ENCODE data around the gene TNFRSF19. TPM values are rescaled to one million over a fixed set of nuclear protein-coding genes. Genes with fewer than 3 reads are reported as not detected.
A peak's percentile ranks its signal among the peaks of the same experiment; 100 is the strongest.

Gene TNFRSF19
- total RNA-seq, 1 experiment from 2014 or later: 0.06 TPM

GRCh38 chr13:23618341-23618740, 48.1 kb downstream of the TNFRSF19 start:
- DNase-seq (ENCODE audit: low spot score): peak; percentile 41
- H3K9me3 ChIP-seq (ENCODE audit: low read depth, low read length, poor library complexity, severe bottlenecking): no peaks in the 10 kb centered on the region
- TF ChIP-seq CTCF (conservative IDR thresholded peaks at IDR 0.05; ENCODE audit: low read depth, low read length): no peak
- TF ChIP-seq EZH2 (IDR thresholded peaks at IDR 0.05; ENCODE audit: borderline replicate concordance, low read depth, low read length, poor library complexity, severe bottlenecking): no peak
- no TSS peak for BruUV-seq (replicated peaks)
- no peaks in the 10 kb centered on the region for H3K36me3 ChIP-seq (ENCODE audit: insufficient read depth, low read length, poor library complexity, severe bottlenecking)
- no peak overlapping the region for H3K4me3 ChIP-seq (ENCODE audit: low read depth, low read length, poor library complexity, severe bottlenecking)
- H3K4me1 ChIP-seq (ENCODE audit: insufficient read depth, low read length, poor library complexity, severe bottlenecking): no peaks in the 10 kb centered on the region
- ChIA-PET POLR2A (ENCODE audit: low non-redundant PET) (no interaction called here), CTCF (no interaction called here)
- no peaks in the 10 kb centered on the region for H3K27me3 ChIP-seq (replicated peaks; ENCODE audit: insufficient read depth, low read depth, low read length, poor library complexity)
- intact Hi-C loops (cut with micrococcal nuclease; ENCODE audit: unreplicated experiment): no loop called here
- H3K27ac ChIP-seq (ENCODE audit: low read depth, low read length, poor library complexity, severe bottlenecking): no peak overlapping the region

- Histone ChIP-seq H3K4me1 (ENCODE audit: insufficient read depth, low read length, poor library complexity, severe bottlenecking) (no peaks in the 10 kb centered on the region), H3K27ac (ENCODE audit: low read depth, low read length, poor library complexity, severe bottlenecking) (no peak overlapping the region), H3K27me3 (replicated peaks; ENCODE audit: insufficient read depth, low read depth, low read length, poor library complexity) (no peaks in the 10 kb centered on the region), H3K36me3 (ENCODE audit: insufficient read depth, low read length, poor library complexity, severe bottlenecking) (no peaks in the 10 kb centered on the region), H3K9me3 (ENCODE audit: low read depth, low read length, poor library complexity, severe bottlenecking) (no peaks in the 10 kb centered on the region), H3K4me3 (ENCODE audit: low read depth, low read length, poor library complexity, severe bottlenecking) (no peak overlapping the region)
- DNase-seq (ENCODE audit: low spot score): no peak
- BruUV-seq (replicated peaks): no TSS peak
- intact Hi-C loops (cut with micrococcal nuclease; ENCODE audit: unreplicated experiment): no loop called here
- no peak for TF ChIP-seq EZH2 (IDR thresholded peaks at IDR 0.05; ENCODE audit: borderline replicate concordance, low read depth, low read length, poor library complexity, severe bottlenecking)
- TF ChIP-seq CTCF (conservative IDR thresholded peaks at IDR 0.05; ENCODE audit: low read depth, low read length): no peak
- ChIA-PET POLR2A (ENCODE audit: low non-redundant PET) (no interaction called here), CTCF (no interaction called here)
Observed at GRCh38 chr13:23619068-23619855, 49.0 kb downstream of the TNFRSF19 start.

GRCh38 chr13:23620211-23620610, 50.0 kb downstream of the TNFRSF19 start:
- Histone ChIP-seq H3K4me1 (ENCODE audit: insufficient read depth, low read length, poor library complexity, severe bottlenecking) (no peaks in the 10 kb centered on the region), H3K27me3 (replicated peaks; ENCODE audit: insufficient read depth, low read depth, low read length, poor library complexity) (no peaks in the 10 kb centered on the region), H3K36me3 (ENCODE audit: insufficient read depth, low read length, poor library complexity, severe bottlenecking) (no peaks in the 10 kb centered on the region), H3K4me3 (ENCODE audit: low read depth, low read length, poor library complexity, severe bottlenecking) (no peak overlapping the region), H3K27ac (ENCODE audit: low read depth, low read length, poor library complexity, severe bottlenecking) (no peak overlapping the region), H3K9me3 (ENCODE audit: low read depth, low read length, poor library complexity, severe bottlenecking) (no peaks in the 10 kb centered on the region)
- CTCF ChIA-PET: no interaction called here
- no TSS peak for BruUV-seq (replicated peaks)
- TF ChIP-seq CTCF (conservative IDR thresholded peaks at IDR 0.05; ENCODE audit: low read depth, low read length) (no peak), EZH2 (IDR thresholded peaks at IDR 0.05; ENCODE audit: borderline replicate concordance, low read depth, low read length, poor library complexity, severe bottlenecking) (no peak)
- no peak for DNase-seq (ENCODE audit: low spot score)
- POLR2A ChIA-PET (ENCODE audit: low non-redundant PET): no interaction called here
- intact Hi-C loops (cut with micrococcal nuclease; ENCODE audit: unreplicated experiment): no loop called here
